ENCODE data around the gene DDIT4.

DNA sequence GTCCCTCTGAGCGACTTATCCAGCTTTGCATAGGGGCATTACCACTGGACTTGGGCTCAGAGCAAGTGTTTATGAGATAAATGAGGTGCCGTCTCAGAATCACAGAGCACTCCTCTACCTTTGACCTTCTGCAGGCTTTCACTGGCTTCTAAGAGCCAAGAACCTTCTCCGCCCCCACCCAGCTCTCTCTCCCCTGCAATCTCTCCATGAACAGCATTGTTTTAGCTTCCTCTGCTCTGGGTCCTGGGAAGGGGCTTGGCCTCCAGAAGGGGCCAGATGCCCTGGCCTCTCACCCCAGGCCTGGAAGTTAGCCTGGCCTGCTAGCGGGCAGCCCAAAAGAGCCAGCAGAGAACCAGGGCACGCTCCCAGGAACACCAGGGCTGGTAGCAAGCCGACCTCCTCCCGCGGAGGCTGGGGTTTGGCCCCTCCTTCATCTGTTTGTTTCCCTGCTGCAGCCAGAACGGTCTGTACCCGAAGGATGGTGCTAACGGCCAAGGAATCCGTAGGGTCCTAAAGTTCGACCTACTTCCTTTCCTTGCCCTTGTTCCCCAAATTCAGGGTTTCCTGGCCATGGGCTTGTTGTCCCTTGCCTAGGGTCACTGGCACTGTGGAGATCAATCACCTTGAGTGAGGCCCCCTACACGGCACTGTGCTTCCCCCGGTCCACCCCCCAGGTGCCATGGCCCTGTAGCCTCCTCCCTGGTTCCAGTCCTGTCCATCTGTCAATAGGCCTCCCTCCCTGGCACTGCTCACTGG is 18.7 kb upstream of the DDIT4 start:
- TF ChIP-seq, protein P1, sequence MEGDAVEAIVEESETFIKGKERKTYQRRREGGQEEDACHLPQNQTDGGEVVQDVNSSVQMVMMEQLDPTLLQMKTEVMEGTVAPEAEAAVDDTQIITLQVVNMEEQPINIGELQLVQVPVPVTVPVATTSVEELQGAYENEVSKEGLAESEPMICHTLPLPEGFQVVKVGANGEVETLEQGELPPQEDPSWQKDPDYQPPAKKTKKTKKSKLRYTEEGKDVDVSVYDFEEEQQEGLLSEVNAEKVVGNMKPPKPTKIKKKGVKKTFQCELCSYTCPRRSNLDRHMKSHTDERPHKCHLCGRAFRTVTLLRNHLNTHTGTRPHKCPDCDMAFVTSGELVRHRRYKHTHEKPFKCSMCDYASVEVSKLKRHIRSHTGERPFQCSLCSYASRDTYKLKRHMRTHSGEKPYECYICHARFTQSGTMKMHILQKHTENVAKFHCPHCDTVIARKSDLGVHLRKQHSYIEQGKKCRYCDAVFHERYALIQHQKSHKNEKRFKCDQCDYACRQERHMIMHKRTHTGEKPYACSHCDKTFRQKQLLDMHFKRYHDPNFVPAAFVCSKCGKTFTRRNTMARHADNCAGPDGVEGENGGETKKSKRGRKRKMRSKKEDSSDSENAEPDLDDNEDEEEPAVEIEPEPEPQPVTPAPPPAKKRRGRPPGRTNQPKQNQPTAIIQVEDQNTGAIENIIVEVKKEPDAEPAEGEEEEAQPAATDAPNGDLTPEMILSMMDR (conservative IDR thresholded peaks at IDR 0.05; ENCODE audit: low read depth in 2 of 2): peak in 1 of 2 experiments; percentile 34; a peak in 2 of 4 replicates
- TF ChIP-seq POLR2AphosphoS5 (IDR thresholded peaks at IDR 0.05; ENCODE audit: low read depth) (peak; percentile 61), EZH2 (IDR thresholded peaks at IDR 0.05; ENCODE audit: low read depth, unreplicated experiment) (no peak), CREB1 (CRISPR knock-in tag; IDR thresholded peaks at IDR 0.05; ENCODE audit: low read depth) (no peak), NANOG (IDR thresholded peaks at IDR 0.05; ENCODE audit: borderline replicate concordance) (no peak), STAT1 (IDR thresholded peaks at IDR 0.05; ENCODE audit: unreplicated experiment) (no peak), JUNB (IDR thresholded peaks at IDR 0.05; ENCODE audit: unreplicated experiment) (no peak), EZH2phosphoT487 (IDR thresholded peaks at IDR 0.05; ENCODE audit: unreplicated experiment) (no peak)

Measured in GM23338 (cell line).